Endodermal cell (in vitro differentiated cells): ENCODE data around the gene CLMN. TPM values are rescaled to one million over a fixed set of nuclear protein-coding genes. Genes with fewer than 3 reads are reported as not detected.

Experiments used
- DNase-seq: peaks from one replicate; pipeline ENCODE4 v3.0.0-alpha.2; 2017
- H3K27ac ChIP-seq: 2 replicates; pipeline ENCODE4 v1.5.1; 2013; ENCODE audit warnings: mild to moderate bottlenecking, low read depth, low read length, moderate library complexity
- H3K27me3 ChIP-seq: 2 replicates; pipeline ENCODE4 v1.6.1; 2013; ENCODE audit warnings: mild to moderate bottlenecking, low read length, moderate library complexity; ENCODE audit not compliant: insufficient read depth, control insufficient read depth, poor library complexity, severe bottlenecking
- H3K36me3 ChIP-seq: 2 replicates; pipeline ENCODE4 v1.7.0; 2013; ENCODE audit warnings: mild to moderate bottlenecking, low read length, moderate library complexity; ENCODE audit not compliant: control insufficient read depth, insufficient read depth
- H3K4me1 ChIP-seq: one replicate; pipeline ENCODE4 v1.7.0; 2013; ENCODE audit warnings: low read length; ENCODE audit not compliant: control insufficient read depth, insufficient read depth
- H3K4me3 ChIP-seq: 2 replicates; pipeline ENCODE4 v1.5.1; 2013; ENCODE audit warnings: mild to moderate bottlenecking, low read length, moderate library complexity
- H3K9ac ChIP-seq: 2 replicates; pipeline ENCODE4 v1.6.1; 2013; ENCODE audit warnings: mild to moderate bottlenecking, low read length, moderate library complexity; ENCODE audit not compliant: poor library complexity, severe bottlenecking; ENCODE audit errors: extremely low read depth
- H3K9me3 ChIP-seq: 2 replicates; pipeline ENCODE4 v1.6.1; 2013; ENCODE audit warnings: mild to moderate bottlenecking, low read length, moderate library complexity; ENCODE audit not compliant: control insufficient read depth
- H3K27ac Mint-ChIP-seq: 2 replicates; pipeline ENCODE4 v1.8.0; 2020; ENCODE audit warnings: mixed read lengths
- H3K27me3 Mint-ChIP-seq: 2 replicates; pipeline ENCODE4 v1.8.0; 2021; ENCODE audit warnings: mild to moderate bottlenecking, mixed read lengths; ENCODE audit not compliant: insufficient read depth
- H3K36me3 Mint-ChIP-seq: 2 replicates; pipeline ENCODE4 v1.8.0; 2020; ENCODE audit warnings: low read depth, mixed read lengths
- H3K4me1 Mint-ChIP-seq: 2 replicates; pipeline ENCODE4 v1.8.0; 2020; ENCODE audit warnings: mixed read lengths
- H3K4me3 Mint-ChIP-seq: 2 replicates; pipeline ENCODE4 v1.8.0; 2020; ENCODE audit warnings: mild to moderate bottlenecking, moderate library complexity, mixed read lengths
- H3K9me3 Mint-ChIP-seq: 2 replicates; pipeline ENCODE4 v1.8.0; 2020; ENCODE audit warnings: mild to moderate bottlenecking, mixed read lengths
- CTCF ChIP-seq: fragments of 200-600 bp; sonication (generic); conservative IDR thresholded peaks from 2 replicates; pipeline ENCODE4 v1.5.0; 2021; ENCODE audit warnings: antibody characterized with exemption, mild to moderate bottlenecking
- WGBS, 2 experiments: methylation state at CpG; one replicate each; pipeline versions ENCODE4 v1.1.5 to v1.1.7; 2013; ENCODE audit warnings: missing lambda C conversion rate in 2 of 2, mixed read lengths in 1 of 2; ENCODE audit not compliant: insufficient coverage in 1 of 2, insufficient read length in 1 of 2; 5-methylcytosine and 5-hydroxymethylcytosine counted together
- total RNA-seq, 2 donors: library from RNA; stranded (reverse); fragmentation: NEBNext Ultra II Directional in 1 of 2; extraction: Animal tissue kit (Norgen Biotek cat#: 25700) in 1 of 2; gene quantifications; 2 replicates in 1 of 2; 3 replicates in 1 of 2; pipeline ENCODE4 v1.2.1, GENCODE V29; 2021

The CLMN gene
- total RNA-seq, 2 donors from 2014 or later, result 9.5 to 11.7 TPM

- Histone ChIP-seq H3K9me3 (no peaks in the 10 kb centered on the region), H3K36me3 (no peaks in the 10 kb centered on the region), H3K4me1 (peaks cover 10% of the 10 kb centered on the region), H3K4me3 (no peak overlapping the region), H3K9ac (no peak overlapping the region), H3K27ac (no peak overlapping the region), H3K27me3 (no peaks in the 10 kb centered on the region)
- WGBS, 2 experiments, result 95 to 96% methylated on average over 4 to 8 of the region's 8 CpGs
- TF ChIP-seq CTCF, result no peak
- Mint-ChIP-seq H3K4me3 (no peak overlapping the region), H3K4me1 (peaks cover 9% of the 10 kb centered on the region), H3K27me3 (no peaks in the 10 kb centered on the region), H3K27ac (no peak overlapping the region), H3K36me3 (no peaks in the 10 kb centered on the region), H3K9me3 (no peaks in the 10 kb centered on the region)
- DNase-seq, result no peak
Observed at GRCh38 chr14:95226801-95227200, 92.9 kb downstream of the CLMN start.

DNA sequence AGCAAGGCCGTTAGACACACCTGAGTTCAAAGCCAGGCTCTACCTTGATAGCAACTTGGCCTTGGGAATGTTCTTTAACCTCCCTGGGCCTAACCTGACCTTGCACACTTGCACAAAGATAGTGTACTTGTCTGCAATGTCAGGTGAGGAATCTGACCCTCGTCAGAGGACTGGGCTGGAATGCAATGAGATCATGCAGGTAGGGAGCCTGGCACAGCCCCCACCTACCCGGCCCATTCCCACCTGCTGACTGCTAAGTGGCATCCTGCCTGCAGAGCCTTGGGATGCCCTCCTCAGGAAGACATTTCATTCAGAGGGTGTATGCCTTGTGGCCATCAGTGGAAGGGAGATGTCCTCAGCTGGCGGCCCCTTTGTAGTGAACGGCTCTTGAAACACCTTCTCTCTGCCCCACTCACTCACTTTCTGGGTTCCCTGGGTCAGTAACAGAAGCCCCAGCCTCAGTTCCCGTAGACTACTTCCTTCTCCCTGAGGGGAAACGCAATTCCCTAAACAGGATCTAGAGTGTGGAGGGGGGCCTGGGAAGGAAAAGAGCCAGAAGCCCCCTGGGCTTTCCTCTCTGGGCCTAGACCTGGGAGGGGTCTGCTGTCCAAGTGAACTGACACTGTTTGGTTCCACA, 94.3 kb downstream of the CLMN start:
- Histone ChIP-seq H3K4me3 (no peak overlapping the region), H3K27me3 (no peaks in the 10 kb centered on the region), H3K4me1 (peaks cover 11% of the 10 kb centered on the region), H3K9me3 (no peaks in the 10 kb centered on the region), H3K36me3 (no peaks in the 10 kb centered on the region), H3K27ac (no peak overlapping the region), H3K9ac (no peak overlapping the region)
- Mint-ChIP-seq H3K27me3 (no peaks in the 10 kb centered on the region), H3K4me3 (no peak overlapping the region), H3K36me3 (no peaks in the 10 kb centered on the region), H3K9me3 (no peaks in the 10 kb centered on the region), H3K27ac (no peak overlapping the region), H3K4me1 (peaks cover 22% of the 10 kb centered on the region)
- no peak for TF ChIP-seq CTCF
- 90% methylated on average over 7 of the region's 7 CpGs; no CpG with 5 or more reads in 1 of the 2 experiments for WGBS, 2 experiments
- DNase-seq, result no peak

DNA sequence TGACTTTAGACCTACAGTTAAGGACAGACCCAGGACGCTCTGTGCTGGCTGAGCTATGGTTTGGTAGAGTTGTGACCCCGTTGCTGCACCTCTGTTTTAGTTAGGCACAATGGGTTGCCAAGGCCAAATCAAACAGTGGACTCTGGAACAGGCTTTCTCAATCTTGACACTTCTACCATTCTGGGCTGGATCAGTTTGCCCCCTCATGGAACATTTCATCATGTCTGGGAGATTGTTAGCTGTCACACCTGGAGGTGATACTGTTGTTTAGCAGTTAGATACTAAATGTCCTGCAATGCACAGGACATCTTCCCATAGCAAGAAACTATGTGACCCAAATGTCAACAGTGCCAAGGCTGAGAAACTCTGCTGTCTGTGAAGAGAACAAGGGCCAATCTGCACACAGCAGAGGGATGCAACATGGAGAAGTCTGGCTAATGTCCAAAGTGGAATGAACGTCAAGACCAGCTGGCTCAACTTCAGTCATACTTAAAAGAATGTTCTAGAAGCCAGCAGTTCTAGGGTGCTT, 96.8 kb downstream of the CLMN start:
- H3K4me3 Mint-ChIP-seq, result no peak overlapping the region
- DNase-seq, result no peak
- Histone ChIP-seq H3K27ac (no peak overlapping the region), H3K4me1 (peaks cover 11% of the 10 kb centered on the region), H3K9ac (no peak overlapping the region), H3K27me3 (no peaks in the 10 kb centered on the region), H3K9me3 (no peaks in the 10 kb centered on the region), H3K4me3 (no peak overlapping the region), H3K36me3 (no peaks in the 10 kb centered on the region)
- no peaks in the 10 kb centered on the region for H3K36me3 Mint-ChIP-seq
- peaks cover 34% of the 10 kb centered on the region for H3K4me1 Mint-ChIP-seq
- TF ChIP-seq CTCF, result no peak
- 92 to 93% methylated on average over 3 of the region's 3 CpGs for WGBS, 2 experiments
- no peak overlapping the region for H3K27ac Mint-ChIP-seq
- H3K27me3 Mint-ChIP-seq, result peaks cover 2% of the 10 kb centered on the region
- no peaks in the 10 kb centered on the region for H3K9me3 Mint-ChIP-seq
